ENCODE measurements around the gene C12orf43.
"Not testable (repeated sequence)": the region's sequence is repeated elsewhere in the genome, so short reads cannot be mapped to it uniquely, and the experiment has no call there.

C12orf43 gene

GRCh38 chr12:121015825-121016766, at the start of gene C12orf43:
Gene C12orf43, minus strand, starts transcription at chr12:121016487. Its CDS starts 13 bp downstream, at chr12:121016474.
- peak within 1 kb of the TSS; percentile 99 for H3K27ac Mint-ChIP-seq
- H3K4me1 Mint-ChIP-seq (ENCODE audit: low read depth), result peaks cover 27% of the 10 kb centered on the region
- H3K4me3 Mint-ChIP-seq, result peak within 1 kb of the TSS; percentile 96
- H3K27me3 Mint-ChIP-seq, result no peaks in the 10 kb centered on the region
- DNase-seq, result peak; percentile 91
- H3K36me3 Mint-ChIP-seq (ENCODE audit: low read depth), result peaks cover 42% of the 10 kb centered on the region
- H3K9me3 Mint-ChIP-seq, result no peaks in the 10 kb centered on the region

GRCh38 chr12:121065345-121065744, 49.1 kb upstream of the C12orf43 start:
- Mint-ChIP-seq H3K27ac (no peak overlapping the region), H3K27me3 (no peaks in the 10 kb centered on the region)

GRCh38 chr12:121064586-121064985, 48.3 kb upstream of the C12orf43 start:
- H3K36me3 Mint-ChIP-seq (ENCODE audit: low read depth); H3K27me3 Mint-ChIP-seq; H3K9me3 Mint-ChIP-seq; H3K4me3 Mint-ChIP-seq; DNase-seq; H3K27ac Mint-ChIP-seq: not testable (repeated sequence)
- peaks cover 18% of the 10 kb centered on the region for H3K4me1 Mint-ChIP-seq (ENCODE audit: low read depth)

More at GRCh38 chr12:121065345-121065744, 49.1 kb upstream of the C12orf43 start:
- Mint-ChIP-seq H3K9me3 (no peaks in the 10 kb centered on the region), H3K4me1 (ENCODE audit: low read depth) (peaks cover 11% of the 10 kb centered on the region), H3K4me3 (no peak overlapping the region), H3K36me3 (ENCODE audit: low read depth) (no peaks in the 10 kb centered on the region)
- no peak for DNase-seq

GRCh38 chr12:121064116-121064515, 47.8 kb upstream of the C12orf43 start:
- no peaks in the 10 kb centered on the region for H3K9me3 Mint-ChIP-seq
- no peaks in the 10 kb centered on the region for H3K27me3 Mint-ChIP-seq
- H3K4me3 Mint-ChIP-seq, result no peak overlapping the region
- DNase-seq, result no peak
- no peak overlapping the region for H3K27ac Mint-ChIP-seq
- H3K4me1 Mint-ChIP-seq (ENCODE audit: low read depth), result peaks cover 18% of the 10 kb centered on the region
- no peaks in the 10 kb centered on the region for H3K36me3 Mint-ChIP-seq (ENCODE audit: low read depth)

- no peaks in the 10 kb centered on the region for H3K9me3 Mint-ChIP-seq
- H3K27me3 Mint-ChIP-seq, result no peaks in the 10 kb centered on the region
- H3K4me1 Mint-ChIP-seq (ENCODE audit: low read depth), result peaks cover 18% of the 10 kb centered on the region
- no peak overlapping the region for H3K4me3 Mint-ChIP-seq
- no peaks in the 10 kb centered on the region for H3K36me3 Mint-ChIP-seq (ENCODE audit: low read depth)
- H3K27ac Mint-ChIP-seq, result no peak overlapping the region
- no peak for DNase-seq
Measured at GRCh38 chr12:121062391-121063045, 46.2 kb upstream of the C12orf43 start.

GRCh38 chr12:121061831-121062230, 45.5 kb upstream of the C12orf43 start:
- Mint-ChIP-seq H3K9me3 (no peaks in the 10 kb centered on the region), H3K27ac (no peak overlapping the region), H3K4me3 (no peak overlapping the region), H3K4me1 (ENCODE audit: low read depth) (peaks cover 18% of the 10 kb centered on the region), H3K36me3 (ENCODE audit: low read depth) (no peaks in the 10 kb centered on the region), H3K27me3 (no peaks in the 10 kb centered on the region)
- no peak for DNase-seq

GRCh38 chr12:121060149-121061001, 44.1 kb upstream of the C12orf43 start:
- Mint-ChIP-seq H3K27me3 (no peaks in the 10 kb centered on the region), H3K36me3 (ENCODE audit: low read depth) (no peaks in the 10 kb centered on the region), H3K9me3 (no peaks in the 10 kb centered on the region), H3K4me1 (ENCODE audit: low read depth) (peaks cover 15% of the 10 kb centered on the region), H3K4me3 (peak overlapping the region; percentile 73), H3K27ac (peak overlapping the region; percentile 85)
- peak; percentile 58 for DNase-seq

GRCh38 chr12:121059031-121059898, 43.0 kb upstream of the C12orf43 start:
- Mint-ChIP-seq H3K9me3 (no peaks in the 10 kb centered on the region), H3K4me3 (peak overlapping the region; percentile 73), H3K4me1 (ENCODE audit: low read depth) (peaks cover 10% of the 10 kb centered on the region), H3K27me3 (no peaks in the 10 kb centered on the region), H3K36me3 (ENCODE audit: low read depth) (no peaks in the 10 kb centered on the region), H3K27ac (peak overlapping the region; percentile 85)
- no peak for DNase-seq

GRCh38 chr12:121057794-121058193, 41.5 kb upstream of the C12orf43 start:
- no peaks in the 10 kb centered on the region for H3K9me3 Mint-ChIP-seq
- no peak overlapping the region for H3K4me3 Mint-ChIP-seq
- no peak overlapping the region for H3K27ac Mint-ChIP-seq
- no peaks in the 10 kb centered on the region for H3K27me3 Mint-ChIP-seq
- no peak for DNase-seq
- H3K4me1 Mint-ChIP-seq (ENCODE audit: low read depth), result peaks cover 10% of the 10 kb centered on the region
- H3K36me3 Mint-ChIP-seq (ENCODE audit: low read depth), result no peaks in the 10 kb centered on the region

- H3K4me1 Mint-ChIP-seq (ENCODE audit: low read depth), result no peaks in the 10 kb centered on the region
- H3K36me3 Mint-ChIP-seq (ENCODE audit: low read depth), result no peaks in the 10 kb centered on the region
- H3K4me3 Mint-ChIP-seq, result no peak overlapping the region
- no peak overlapping the region for H3K27ac Mint-ChIP-seq
- H3K27me3 Mint-ChIP-seq, result no peaks in the 10 kb centered on the region
- no peak for DNase-seq
- no peaks in the 10 kb centered on the region for H3K9me3 Mint-ChIP-seq
Measured at GRCh38 chr12:121053706-121054105, 37.4 kb upstream of the C12orf43 start.

- Mint-ChIP-seq H3K4me3 (no peak overlapping the region), H3K27ac (no peak overlapping the region), H3K27me3 (no peaks in the 10 kb centered on the region), H3K4me1 (ENCODE audit: low read depth) (peaks cover 3% of the 10 kb centered on the region), H3K9me3 (no peaks in the 10 kb centered on the region), H3K36me3 (ENCODE audit: low read depth) (no peaks in the 10 kb centered on the region)
- DNase-seq, result no peak
Measured at GRCh38 chr12:121050725-121051124, 34.4 kb upstream of the C12orf43 start.

- H3K4me3 Mint-ChIP-seq, result peak overlapping the region; percentile 45
- H3K4me1 Mint-ChIP-seq (ENCODE audit: low read depth), result peaks cover 9% of the 10 kb centered on the region
- H3K27ac Mint-ChIP-seq, result no peak overlapping the region
- peaks cover 5% of the 10 kb centered on the region for H3K27me3 Mint-ChIP-seq
- no peak for DNase-seq
- H3K36me3 Mint-ChIP-seq (ENCODE audit: low read depth), result no peaks in the 10 kb centered on the region
- H3K9me3 Mint-ChIP-seq, result no peaks in the 10 kb centered on the region
Measured at GRCh38 chr12:121048442-121048841, 32.2 kb upstream of the C12orf43 start.

GRCh38 chr12:121047400-121047799, 31.1 kb upstream of the C12orf43 start:
- DNase-seq; H3K36me3 Mint-ChIP-seq (ENCODE audit: low read depth); H3K4me1 Mint-ChIP-seq (ENCODE audit: low read depth); H3K9me3 Mint-ChIP-seq; H3K27me3 Mint-ChIP-seq; H3K4me3 Mint-ChIP-seq; H3K27ac Mint-ChIP-seq: not testable (repeated sequence)

All from activated T-cell treated with anti-CD3 and anti-CD28 coated beads, Interleukin-2, amount 50 U/mL, for 24 hours (primary cell).